ENCODE measurements around the gene NTF4.
"Not testable (repeated sequence)": the region's sequence is repeated elsewhere in the genome, so short reads cannot be mapped to it uniquely, and the experiment has no call there.

The NTF4 gene

DNA sequence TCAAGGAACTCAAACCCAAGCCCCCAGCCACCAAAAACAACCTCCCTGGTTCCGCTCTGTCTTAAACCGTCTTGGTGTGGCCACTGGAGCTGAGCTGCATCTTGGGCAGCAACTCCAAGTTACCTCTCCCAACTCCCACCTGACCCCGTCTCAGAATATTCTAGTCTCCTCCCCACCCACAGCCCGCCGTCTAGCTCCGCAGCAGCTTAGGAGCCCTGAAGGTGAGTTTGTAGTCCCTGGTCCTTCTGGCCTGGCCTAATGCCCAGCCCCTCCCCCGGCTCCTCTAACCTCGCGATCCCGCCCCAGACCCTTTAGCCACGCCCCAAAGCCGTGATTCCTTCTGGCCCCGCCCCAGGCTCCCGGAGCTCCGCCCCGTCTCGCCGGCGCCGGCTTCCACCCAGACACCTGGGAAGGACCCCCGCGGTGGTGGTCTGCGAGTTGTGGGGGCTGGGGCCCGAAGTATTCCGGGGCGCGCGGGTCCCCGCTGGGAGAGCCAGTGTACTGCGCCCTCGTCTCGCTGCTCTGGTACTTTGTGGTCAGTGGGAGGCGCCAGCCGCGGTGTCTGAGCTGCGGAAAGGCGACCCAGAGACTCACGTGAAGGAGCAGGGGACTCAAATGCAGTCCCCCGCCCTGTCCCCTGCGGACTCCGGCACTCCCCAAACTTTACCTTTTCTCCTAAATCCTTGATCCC is 45.2 kb downstream of the NTF4 start:
- DNase-seq: peak; percentile 62

DNA sequence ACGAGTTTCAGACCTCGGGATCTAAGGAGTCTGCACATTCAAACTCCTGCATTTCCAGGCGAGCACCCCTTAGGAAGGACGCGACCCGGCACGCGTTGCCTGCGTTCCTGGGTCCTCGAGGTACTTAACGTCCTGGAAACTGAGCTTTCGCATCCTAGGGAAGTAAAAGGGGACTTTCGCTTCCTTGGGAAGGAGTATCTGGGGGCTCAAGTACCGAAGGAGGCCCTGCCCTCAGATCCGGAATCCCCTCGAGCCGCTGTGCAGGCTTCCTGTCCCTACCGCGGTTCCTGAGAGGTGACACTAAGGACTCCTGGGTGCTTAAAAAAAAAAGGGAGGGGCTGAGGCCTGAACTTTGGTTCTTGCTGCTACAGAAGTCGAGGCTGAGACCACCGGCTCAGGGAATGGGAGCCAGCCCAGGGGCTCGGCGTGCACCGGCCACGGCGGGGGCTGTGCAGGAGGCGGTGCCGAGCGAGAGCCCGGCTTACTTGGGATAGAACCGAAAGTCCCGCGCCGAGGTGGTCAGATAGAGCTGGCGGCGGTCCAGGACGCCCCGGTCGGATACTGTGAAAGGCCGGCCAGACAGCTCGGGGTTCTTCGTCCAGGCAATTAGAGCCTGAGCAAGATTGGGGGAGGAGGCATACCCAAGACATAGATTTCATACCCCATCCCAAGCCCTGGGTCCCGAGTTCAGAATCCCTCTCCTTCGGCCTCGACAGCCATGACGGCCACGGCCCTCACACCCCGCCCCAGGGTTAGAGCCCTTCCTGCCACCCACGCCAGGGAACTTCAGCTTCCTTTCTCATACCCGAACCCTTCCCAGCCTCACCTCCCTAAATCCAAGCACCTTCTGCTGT is 46.0 kb downstream of the NTF4 start:
- DNase-seq: not testable (repeated sequence)

DNA sequence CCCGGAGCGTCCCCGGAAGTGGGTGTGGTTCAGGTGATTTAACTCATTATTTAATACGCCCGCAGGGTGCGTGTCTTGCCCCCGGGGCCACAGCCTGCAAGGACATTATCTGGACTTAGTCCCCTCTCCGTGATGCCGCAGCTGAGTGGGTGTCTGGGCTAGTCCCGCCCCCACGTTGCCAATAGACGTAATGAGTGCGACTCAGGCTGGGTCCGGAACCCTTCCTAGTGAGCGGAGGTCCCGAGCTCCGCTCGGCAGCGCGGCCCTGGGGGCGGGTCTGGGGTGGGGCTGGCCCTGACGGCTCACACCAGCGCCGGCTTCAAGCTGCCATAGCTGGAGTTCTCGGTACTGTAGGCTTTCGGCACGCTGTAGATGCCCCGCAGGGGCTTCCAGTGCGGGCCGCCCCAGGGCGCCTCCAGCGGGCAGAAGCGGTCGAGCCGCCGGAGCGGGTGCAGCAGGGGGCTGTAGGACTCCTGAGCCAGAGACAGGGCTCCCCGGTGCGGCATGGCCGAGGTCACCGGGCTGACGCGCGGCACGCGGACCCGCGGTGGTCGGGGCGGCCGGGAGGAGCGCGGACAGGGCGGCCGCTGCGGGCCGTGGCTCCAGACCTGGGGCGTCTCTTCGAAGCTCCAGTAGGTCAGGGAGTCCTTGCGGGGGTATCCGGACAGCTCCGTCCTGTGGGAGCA is 46.8 kb downstream of the NTF4 start:
- peak; percentile 68 for DNase-seq

DNA sequence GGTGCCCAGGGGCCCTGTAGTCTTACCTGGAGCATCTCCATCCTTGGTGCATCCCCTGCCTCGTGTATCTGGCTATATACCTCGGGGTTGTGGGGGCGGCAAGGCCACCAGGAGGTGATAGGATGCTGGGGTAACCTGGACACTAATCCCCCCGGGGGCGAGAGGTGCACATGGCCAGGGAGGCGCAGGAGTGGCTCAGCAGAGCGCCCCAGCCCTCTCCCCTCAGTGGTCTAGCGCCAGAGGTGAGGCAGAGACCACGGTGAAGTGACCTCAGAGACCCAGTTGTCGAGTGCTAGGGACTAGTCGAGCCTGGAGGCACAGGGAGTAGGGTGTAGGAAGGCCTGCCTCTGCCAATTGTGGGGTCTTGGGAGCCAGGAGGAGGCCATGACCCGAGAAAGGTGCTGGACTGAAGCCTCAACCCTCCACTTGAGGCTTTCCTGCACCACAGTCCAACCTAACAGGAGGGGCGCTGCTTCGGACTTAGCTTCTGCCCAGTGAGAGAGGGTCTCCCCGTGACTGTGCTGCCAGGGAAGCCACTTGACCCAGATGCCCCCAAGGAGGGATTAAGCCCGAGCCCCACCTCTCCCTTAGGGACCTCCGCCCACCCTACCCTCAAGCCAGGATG is 47.5 kb downstream of the NTF4 start, which contains the start of gene LHB:
Gene LHB, minus strand, starts transcription at position 51 of the 625 bp plus-strand sequence. Its CDS starts 10 bp downstream, at position 41.
- DNase-seq: no peak

DNA sequence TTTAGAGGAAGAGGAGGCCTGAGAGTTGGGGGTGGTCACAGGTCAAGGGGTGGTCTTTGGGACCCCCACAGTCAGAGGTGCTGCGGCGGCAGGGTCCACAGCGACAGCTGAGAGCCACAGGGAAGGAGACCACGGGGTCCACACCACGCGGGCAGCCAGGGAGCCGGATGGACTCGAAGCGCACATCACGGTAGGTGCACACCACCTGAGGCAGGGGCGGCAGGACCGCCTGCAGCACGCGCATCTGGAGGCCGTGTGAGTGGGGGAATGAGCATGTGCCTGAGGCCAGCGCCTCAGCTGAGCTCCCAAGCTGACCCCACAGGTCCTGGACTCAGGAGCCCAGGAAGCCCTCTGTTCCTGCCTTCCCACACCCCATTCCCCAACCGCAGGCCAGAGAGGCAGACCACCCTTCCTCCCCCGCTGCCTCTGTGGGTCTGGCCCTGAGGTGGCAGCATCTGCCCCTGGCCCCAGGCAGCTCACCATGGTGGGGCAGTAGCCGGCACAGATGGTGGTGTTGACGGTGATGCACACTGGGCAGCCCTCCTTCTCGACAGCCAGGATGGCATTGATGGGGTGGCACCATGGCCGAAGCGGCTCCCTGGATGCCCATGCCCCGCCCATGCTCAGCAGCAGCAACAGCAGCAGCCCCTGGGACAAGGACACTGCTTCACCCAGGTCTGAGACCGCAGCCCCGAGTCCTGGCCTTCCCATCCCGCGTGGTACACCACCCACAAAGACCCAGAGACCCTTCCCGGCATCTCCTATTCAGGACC is 48.4 kb downstream of the NTF4 start:
- DNase-seq: no peak

DNA sequence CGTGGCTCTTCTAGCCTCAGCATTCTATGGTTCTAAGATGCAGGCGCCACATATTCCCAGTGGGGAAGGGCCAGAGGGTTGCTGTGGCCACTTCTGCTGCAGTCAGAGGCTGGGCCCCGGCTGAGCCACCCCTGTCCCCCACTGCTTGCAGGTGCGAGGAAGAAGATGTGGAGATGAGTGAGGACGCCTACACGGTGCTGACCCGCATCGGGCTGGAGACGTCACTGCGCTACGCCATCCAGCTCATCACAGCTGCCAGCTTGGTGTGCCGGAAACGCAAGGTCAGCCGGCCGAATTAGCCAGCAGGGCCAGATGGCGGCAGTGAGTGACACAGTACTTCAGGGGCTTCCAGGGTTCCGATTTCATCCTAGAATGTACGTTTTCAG is 49.8 kb downstream of the NTF4 start:
- DNase-seq: no peak

DNA sequence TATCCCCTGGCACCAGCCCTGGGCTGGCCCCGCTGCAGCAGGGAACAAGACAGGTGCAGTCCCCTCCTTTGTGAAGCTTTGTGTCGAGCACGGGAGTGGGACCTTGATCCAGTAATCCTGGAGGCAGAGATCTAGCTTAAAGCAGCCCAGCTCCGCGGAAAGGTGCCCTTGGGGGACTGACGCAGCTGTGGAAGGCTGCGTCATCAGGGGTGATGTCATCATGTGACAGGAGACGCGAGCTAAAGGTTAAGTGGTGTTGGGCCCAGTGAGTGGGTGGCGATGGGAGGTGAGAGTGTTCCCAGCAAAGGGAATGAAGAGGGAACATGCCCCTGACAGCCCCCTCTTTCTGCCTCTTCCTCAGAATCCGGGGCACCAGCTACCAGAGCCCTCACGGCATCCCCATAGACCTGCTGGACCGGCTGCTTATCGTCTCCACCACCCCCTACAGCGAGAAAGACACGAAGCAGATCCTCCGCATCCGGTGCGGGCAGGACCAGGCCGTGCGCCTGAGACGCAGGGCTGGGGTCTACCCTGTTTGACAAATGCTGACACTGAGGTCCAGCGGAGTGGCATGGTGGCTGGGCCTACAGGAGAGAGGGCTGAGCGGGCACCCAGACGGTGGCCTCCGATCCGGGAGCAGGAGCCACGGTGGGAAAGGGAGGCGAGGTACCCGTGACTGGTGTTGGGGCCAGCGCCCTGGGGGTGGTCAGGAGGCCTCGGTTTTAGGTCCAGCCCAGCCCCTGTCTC is 50.3 kb downstream of the NTF4 start:
- DNase-seq: no peak

DNA sequence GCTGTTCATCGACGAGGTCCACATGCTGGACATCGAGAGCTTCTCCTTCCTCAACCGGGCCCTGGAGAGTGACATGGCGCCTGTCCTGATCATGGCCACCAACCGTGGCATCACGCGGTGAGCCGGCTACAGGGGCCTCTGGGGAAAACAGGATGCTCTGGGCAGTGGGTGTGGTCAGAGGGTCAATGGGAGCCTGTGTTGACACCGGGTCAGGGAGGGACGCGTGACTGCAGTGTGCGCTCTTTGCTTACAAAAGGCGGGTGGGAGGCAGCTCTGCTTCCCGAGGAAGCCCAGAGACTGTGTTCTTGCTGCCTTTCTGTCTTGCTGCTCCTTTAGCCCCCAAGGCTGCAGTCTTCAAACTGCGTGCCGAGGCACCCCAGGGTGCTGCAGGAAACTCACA is 53.4 kb downstream of the NTF4 start:
- DNase-seq: no peak
